Activated CD8-positive, alpha-beta memory T cell treated with anti-CD3 and anti-CD28 coated beads, Interleukin-2, amount 50 U/mL, for 1 hour (primary cell): ENCODE data around the gene EFCAB11.
A peak's percentile ranks its signal among the peaks of the same experiment; 100 is the strongest.

Experiments used
- DNase-seq: peaks from one replicate; pipeline ENCODE4 v3.0.0-alpha.2; 2020; ENCODE audit errors: extremely low read depth

The EFCAB11 gene

GRCh38 chr14:89814126-89814525, 140.4 kb downstream of the EFCAB11 start:
- DNase-seq, result no peak

DNA sequence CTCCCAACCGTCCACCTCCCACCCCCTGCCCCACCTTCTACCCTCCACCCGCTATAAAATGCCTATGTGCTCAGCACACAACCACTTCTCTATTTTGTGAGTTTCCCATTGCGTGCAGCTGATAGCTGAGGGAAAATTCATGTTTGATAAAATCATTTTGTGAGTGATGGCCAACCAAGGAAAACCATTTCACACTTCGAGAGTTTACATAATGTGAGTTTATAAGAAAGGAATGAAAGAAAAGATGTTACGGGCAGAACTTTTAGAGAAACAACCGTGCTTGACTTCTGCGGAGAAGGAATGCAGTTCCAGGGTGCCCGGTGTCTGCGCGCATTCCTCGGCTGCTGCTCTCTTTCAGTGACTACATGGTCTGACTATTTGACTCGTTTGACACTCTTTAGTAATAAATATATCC, 140.9 kb downstream of the EFCAB11 start:
- no peak for DNase-seq

DNA sequence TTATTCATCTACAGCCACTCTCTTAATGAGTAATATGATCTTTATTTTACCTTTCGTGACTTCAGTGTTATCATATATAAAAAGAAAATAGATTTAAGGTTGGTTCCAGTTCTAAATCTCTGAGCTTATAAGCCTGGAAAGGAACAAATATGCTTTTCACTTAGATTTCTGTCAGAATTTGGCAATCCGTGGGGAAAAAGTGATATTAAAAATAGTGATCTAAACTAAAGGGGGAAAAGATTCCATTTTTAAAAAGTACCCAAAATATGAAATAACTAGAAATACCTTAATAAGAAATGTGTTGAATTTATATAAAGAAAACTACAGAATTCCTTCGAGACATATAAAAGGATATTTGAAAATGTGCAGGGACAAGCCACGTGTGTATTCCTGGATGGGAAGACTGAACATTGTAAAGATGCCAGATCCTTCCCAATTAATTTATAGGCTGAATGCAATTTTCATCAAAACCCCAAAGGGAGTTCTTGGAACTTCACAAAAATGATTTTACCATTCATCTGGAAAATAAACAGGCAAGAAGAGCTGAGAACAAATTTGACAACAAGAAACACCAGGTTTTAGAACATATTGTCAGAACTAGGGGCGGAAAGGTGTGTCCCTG, 142.5 kb downstream of the EFCAB11 start:
- DNase-seq, result no peak

DNA sequence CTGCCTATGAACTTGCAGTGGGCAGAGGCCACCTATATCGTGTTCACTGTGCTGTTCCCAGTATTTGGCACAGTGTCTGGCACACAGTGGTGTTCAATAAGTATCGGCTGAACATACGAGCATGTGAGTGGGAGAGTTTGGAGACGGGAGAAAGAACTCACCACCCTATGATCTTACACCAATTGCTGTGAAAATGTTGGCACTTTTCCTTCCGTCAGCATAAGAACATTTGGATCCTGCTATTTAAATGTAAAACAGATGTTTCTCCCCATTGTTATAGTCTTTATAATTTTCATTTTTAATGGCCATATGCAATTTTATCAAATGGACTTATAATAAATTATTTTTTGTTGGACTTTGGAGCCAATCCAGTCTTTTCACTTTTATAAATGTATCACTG, 144.4 kb downstream of the EFCAB11 start:
- no peak for DNase-seq

- DNase-seq, result no peak
These were observed 146.6 kb downstream of the EFCAB11 start for GRCh38 chr14:89807892-89808291.

DNA sequence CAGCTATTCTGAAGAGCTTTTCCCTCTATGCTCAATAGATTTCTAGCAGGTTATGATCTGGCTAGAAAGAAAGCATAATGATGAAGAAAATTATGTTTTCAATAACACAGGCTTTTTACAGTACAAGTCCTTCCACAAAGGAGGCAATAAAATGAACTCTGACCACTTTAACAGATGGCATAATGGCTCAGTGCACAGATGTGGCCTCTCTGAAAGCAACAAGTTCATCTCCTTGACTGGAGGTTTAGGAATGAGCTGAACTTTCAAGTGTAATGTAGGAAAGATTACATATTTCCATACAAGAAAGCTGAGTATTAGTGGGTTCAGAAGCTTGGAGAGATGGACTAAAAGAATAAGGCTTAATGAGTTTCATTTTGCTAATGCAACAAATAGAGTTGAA, 147.4 kb downstream of the EFCAB11 start:
- DNase-seq, result no peak

DNA sequence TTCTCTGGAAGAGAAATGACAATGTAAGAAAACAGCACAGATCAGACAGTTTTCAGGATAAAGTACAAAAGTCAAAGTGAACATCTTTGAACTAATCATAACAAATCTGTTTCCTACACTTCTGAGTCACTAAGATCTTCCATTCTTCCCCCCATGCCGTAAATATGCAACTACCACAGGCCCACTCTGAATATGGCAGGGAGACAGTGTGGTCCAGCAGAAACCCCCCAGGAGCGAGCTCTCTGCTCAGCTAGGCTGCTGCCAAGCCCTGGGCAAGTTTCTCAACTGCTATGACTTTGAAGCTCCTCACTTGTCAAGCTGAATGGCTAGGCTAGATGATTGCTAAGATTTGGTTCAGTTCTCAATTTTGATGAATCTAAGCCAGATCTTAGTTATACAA, 148.1 kb downstream of the EFCAB11 start:
- no peak for DNase-seq

DNA sequence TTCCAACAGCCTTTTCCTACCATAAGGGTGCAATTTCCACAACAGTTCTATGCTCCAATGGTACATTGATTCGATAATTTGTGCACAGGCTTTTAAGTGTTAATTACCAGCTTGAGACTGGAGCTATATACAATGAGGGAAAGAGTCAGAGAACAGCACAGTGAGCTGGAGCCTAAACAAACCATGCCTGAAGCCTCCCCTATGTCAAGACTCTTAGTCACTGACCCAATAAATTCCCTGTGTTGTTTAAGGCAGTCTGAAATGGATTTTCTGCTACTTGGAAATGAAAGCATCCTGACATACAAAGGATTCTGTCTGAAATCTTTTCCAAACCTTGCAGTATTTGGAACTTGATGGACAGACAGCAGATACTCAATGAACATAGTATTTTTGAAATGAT, 149.0 kb downstream of the EFCAB11 start:
- no peak for DNase-seq

GRCh38 chr14:89803542-89803941, 151.0 kb downstream of the EFCAB11 start:
- DNase-seq, result no peak

GRCh38 chr14:89801136-89801535, 153.4 kb downstream of the EFCAB11 start:
- no peak for DNase-seq

- no peak for DNase-seq
These were observed 156.2 kb downstream of the EFCAB11 start for GRCh38 chr14:89798212-89798773.

GRCh38 chr14:89797148-89797547, 157.4 kb downstream of the EFCAB11 start:
- DNase-seq, result no peak

DNA sequence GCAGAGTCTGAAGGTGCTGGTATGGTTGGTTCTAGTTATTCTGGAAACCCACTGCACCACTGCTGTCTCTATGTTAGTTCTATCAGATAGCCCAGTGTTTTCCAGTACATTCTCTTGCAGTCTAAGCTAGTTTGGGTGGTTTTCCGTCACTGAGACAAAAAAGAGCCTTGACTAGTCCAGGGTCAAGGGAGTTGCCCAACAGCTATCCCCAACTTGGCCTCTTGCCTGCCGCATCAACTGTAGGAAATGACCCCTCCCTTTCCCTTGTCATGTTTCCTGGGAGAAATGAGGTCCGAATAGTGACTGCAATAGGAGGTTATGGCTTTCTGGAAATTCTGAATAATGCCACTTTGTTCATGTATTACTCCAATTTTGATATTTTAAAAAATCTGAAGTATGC, 160.4 kb downstream of the EFCAB11 start:
- no peak for DNase-seq

DNA sequence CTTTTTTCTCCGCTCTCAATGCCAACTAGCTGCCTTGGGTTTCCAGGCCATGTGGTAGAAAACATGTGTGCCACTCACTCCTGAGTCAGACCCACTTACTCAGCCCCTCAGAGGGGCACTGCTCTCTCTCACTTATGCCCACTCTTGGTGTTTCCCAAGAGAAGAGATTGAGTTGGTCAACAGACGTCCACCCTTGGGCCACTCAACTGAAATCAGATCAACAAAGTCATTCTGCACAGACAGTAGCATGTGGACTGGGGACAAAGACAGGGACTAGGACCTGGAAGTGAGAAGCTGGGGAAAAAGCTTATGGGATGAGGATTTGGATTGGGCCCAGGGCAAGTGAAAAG, 161.2 kb downstream of the EFCAB11 start:
- no peak for DNase-seq

- DNase-seq, result no peak
These were observed 161.8 kb downstream of the EFCAB11 start for GRCh38 chr14:89792489-89793366.

GRCh38 chr14:89787525-89787924, 167.0 kb downstream of the EFCAB11 start:
- DNase-seq, result no peak

GRCh38 chr14:89781046-89781445, 173.5 kb downstream of the EFCAB11 start:
- DNase-seq, result no peak

- DNase-seq, result no peak
These were observed 174.8 kb downstream of the EFCAB11 start for GRCh38 chr14:89779707-89780106.

GRCh38 chr14:89775946-89776345, 178.6 kb downstream of the EFCAB11 start:
- no peak for DNase-seq

GRCh38 chr14:89775151-89775550, 179.4 kb downstream of the EFCAB11 start:
- no peak for DNase-seq

DNA sequence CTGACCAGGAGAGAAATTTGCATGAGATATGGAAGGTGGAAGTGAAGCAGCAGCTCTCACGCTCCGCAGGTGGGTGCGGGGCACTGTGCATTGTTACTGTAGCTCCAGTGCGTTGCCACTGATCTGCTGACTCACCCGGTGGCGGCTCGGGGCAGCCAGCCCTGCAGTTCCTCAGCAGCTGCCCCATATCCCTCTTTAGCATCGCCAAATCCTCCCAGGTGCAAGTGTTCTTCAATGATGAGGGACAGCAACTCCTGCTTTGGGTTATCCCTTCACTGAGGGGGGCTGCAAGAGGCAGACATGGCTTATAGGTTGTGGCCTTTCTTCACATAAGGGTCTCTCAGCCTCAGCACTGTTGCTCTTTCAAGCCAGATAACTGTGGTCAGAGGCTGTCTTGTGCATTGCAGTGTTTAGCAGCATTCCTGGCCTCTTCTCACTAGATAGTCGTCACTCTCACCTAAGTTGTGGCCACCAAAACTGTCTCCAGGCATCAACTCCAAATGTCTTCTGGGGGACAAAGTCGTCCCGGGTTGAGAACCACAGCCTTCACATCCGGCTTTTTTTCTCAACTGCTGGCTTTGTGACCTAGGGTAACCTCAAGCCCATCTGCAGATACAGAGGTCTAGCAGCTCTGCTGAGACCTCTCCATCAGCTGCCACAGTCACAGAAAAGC, 180.8 kb downstream of the EFCAB11 start:
- peak; percentile 18 for DNase-seq

GRCh38 chr14:89773151-89773550, 181.4 kb downstream of the EFCAB11 start:
- no peak for DNase-seq

- DNase-seq, result no peak
These were observed 183.3 kb downstream of the EFCAB11 start for GRCh38 chr14:89771251-89771650.
